H1 (cell line): Measurements from ENCODE around the gene MVD. TPM values are rescaled to one million over a fixed set of nuclear protein-coding genes. Genes with fewer than 3 reads are reported as not detected.

Experiments
- CHD2 ChIP-seq: IDR thresholded peaks from 2 replicates; pipeline ENCODE4 v1.6.1; 2012; ENCODE audit warnings: low read length, improper control_type of control experiment
- CREB1 ChIP-seq: IDR thresholded peaks from 2 replicates; pipeline ENCODE4 v1.6.1; 2012; ENCODE audit warnings: inconsistent platforms
- GABPA ChIP-seq: IDR thresholded peaks from 2 replicates; pipeline ENCODE4 v1.6.1; 2011; ENCODE audit warnings: mild to moderate bottlenecking, low read length, moderate library complexity, borderline replicate concordance; ENCODE audit not compliant: insufficient read depth
- POLR2A ChIP-seq, 2 experiments: IDR thresholded peaks; 1 replicate in 1 of 2; 2 replicates in 1 of 2; pipeline ENCODE4 v1.6.1; 2011; ENCODE audit warnings: low read depth in 2 of 2, low read length in 2 of 2, mild to moderate bottlenecking in 2 of 2; ENCODE audit errors: control extremely low read depth in 1 of 2
- RAD21 ChIP-seq, 2 experiments: IDR thresholded peaks in 1 of 2; conservative IDR thresholded peaks in 1 of 2; 2 replicates each; pipeline ENCODE4 v1.6.1; 2011; ENCODE audit warnings: low read depth in 2 of 2, low read length in 2 of 2, improper control_type of control experiment in 1 of 2, inconsistent platforms in 1 of 2, mild to moderate bottlenecking in 1 of 2, moderate library complexity in 1 of 2
- polyA plus RNA-seq, 7 experiments: library from polyadenylated mRNA; depleted of rRNA in 3 of 7; stranded (reverse) in 5 of 7; unstranded in 2 of 7; fragments of >200 nt in 5 of 7; fragments of 200-250 nt in 2 of 7; gene quantifications; 1 replicate in 5 of 7; 2 replicates in 1 of 7; 4 replicates in 1 of 7; pipeline versions ENCODE4 v1.2.1 to v1.2.3, GENCODE V29; 2011 to 2013; ENCODE audit warnings: missing spikeins in 2 of 7, mixed read lengths in 2 of 7
- total RNA-seq: library from RNA; stranded (reverse); fragmentation: NEBNext Ultra II Directional; extraction: Animal tissue kit (Norgen Biotek cat#: 25700); gene quantifications from 2 replicates; pipeline ENCODE4 v1.2.1, GENCODE V29; 2021
- TF ChIP-seq, protein P1 (sequence below): IDR thresholded peaks from 2 replicates; pipeline ENCODE4 v1.6.1; 2011; ENCODE audit warnings: low read depth, mild to moderate bottlenecking, low read length; ENCODE audit not compliant: insufficient read depth

MVD gene
- total and polyA plus RNA-seq, 2 of the 8 experiments (the other 6 are each of a cell fraction or from before 2014, with no cell fraction given): 47.2 to 77.3 TPM

DNA sequence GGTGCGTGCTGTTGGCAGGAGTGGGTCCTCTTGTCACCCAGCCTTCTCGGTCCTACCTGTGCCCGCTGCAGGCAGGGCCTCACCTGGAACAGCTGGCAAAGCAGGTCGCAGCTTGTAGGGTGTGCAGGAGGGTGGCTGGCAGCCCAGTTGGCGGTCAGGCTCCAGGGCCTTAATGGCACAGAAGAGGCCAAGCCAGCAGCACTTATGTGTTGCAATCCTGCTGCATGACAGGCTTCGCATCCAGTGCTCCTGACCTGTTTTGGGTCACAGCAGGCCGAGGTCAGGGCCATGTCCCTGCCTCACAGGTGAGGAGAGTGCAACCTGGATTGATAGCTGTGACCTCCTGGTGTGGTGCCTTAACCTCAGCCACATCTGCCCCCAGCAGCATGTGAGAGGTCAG is 60.8 kb downstream of the MVD start (continued):
- TF ChIP-seq RAD21 (IDR thresholded peaks at IDR 0.05 in 1 of 2, conservative IDR thresholded peaks at IDR 0.05 in 1 of 2; ENCODE audit: low read depth in 2 of 2, low read length in 2 of 2) (no peak), GABPA (no peak), CHD2 (no peak), CREB1 (no peak), POLR2A (IDR thresholded peaks at IDR 0.05; ENCODE audit: control extremely low read depth in 1 of 2, low read depth in 2 of 2, low read length in 2 of 2) (no peak)
- TF ChIP-seq, protein P1, sequence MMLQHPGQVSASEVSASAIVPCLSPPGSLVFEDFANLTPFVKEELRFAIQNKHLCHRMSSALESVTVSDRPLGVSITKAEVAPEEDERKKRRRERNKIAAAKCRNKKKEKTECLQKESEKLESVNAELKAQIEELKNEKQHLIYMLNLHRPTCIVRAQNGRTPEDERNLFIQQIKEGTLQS: no peak

Other genes starting within 250 kb of the MVD start
- gene ZFPM1, start 209.8 kb downstream of the MVD start, total RNA-seq: 3.4 and 4.8 TPM in 2 replicates
- gene ZFPM1, start 209.8 kb downstream of the MVD start, polyA plus RNA-seq (2011; rRNA removed): 0.74 and 1.4 TPM in 2 replicates
- 70.3 and 73.2 TPM in 2 replicates for gene ZC3H18, start 92.7 kb downstream of the MVD start, total RNA-seq
- gene ZC3H18, start 92.7 kb downstream of the MVD start, polyA plus RNA-seq (2011; rRNA removed): 12.1 and 19.2 TPM in 2 replicates
- gene IL17C, start 24.5 kb downstream of the MVD start, total RNA-seq: 1.1 and 1.4 TPM in 2 replicates
- 1.9 and 3.0 TPM in 2 replicates for gene IL17C, start 24.5 kb downstream of the MVD start, polyA plus RNA-seq (2011; rRNA removed)
- 136 and 161 TPM in 2 replicates for gene CYBA, start 12.0 kb downstream of the MVD start, total RNA-seq
- gene CYBA, start 12.0 kb downstream of the MVD start, polyA plus RNA-seq (2011; rRNA removed): 254 and 340 TPM in 2 replicates
- 8.5 and 8.7 TPM in 2 replicates for gene SNAI3, start 23.4 kb upstream of the MVD start, total RNA-seq
- gene SNAI3, start 23.4 kb upstream of the MVD start, polyA plus RNA-seq (2011; rRNA removed): 13.3 and 15.8 TPM in 2 replicates
- gene RNF166, start 43.3 kb upstream of the MVD start, total RNA-seq: 28.7 and 31.2 TPM in 2 replicates
- 29.8 and 36.6 TPM in 2 replicates for gene RNF166, start 43.3 kb upstream of the MVD start, polyA plus RNA-seq (2011; rRNA removed)
- gene CTU2, start 43.4 kb upstream of the MVD start, total RNA-seq: 42.9 and 49.7 TPM in 2 replicates
- gene CTU2, start 43.4 kb upstream of the MVD start, polyA plus RNA-seq (2011; rRNA removed): 32.7 and 45.4 TPM in 2 replicates
- gene PIEZO1, start 122.1 kb upstream of the MVD start, total RNA-seq: 63.6 and 67.5 TPM in 2 replicates
- 42.3 and 62.6 TPM in 2 replicates for gene PIEZO1, start 122.1 kb upstream of the MVD start, polyA plus RNA-seq (2011; rRNA removed)
- gene CDT1, start 140.7 kb upstream of the MVD start, total RNA-seq: 95.4 and 96.5 TPM in 2 replicates
- 76.7 and 141 TPM in 2 replicates for gene CDT1, start 140.7 kb upstream of the MVD start, polyA plus RNA-seq (2011; rRNA removed)
- gene APRT, start 148.8 kb upstream of the MVD start, total RNA-seq: 221 and 244 TPM in 2 replicates
- 267 and 272 TPM in 2 replicates for gene APRT, start 148.8 kb upstream of the MVD start, polyA plus RNA-seq (2011; rRNA removed)
- 17.8 and 22.4 TPM in 2 replicates for gene GALNS, start 193.9 kb upstream of the MVD start, total RNA-seq
- 8.9 and 12.7 TPM in 2 replicates for gene GALNS, start 193.9 kb upstream of the MVD start, polyA plus RNA-seq (2011; rRNA removed)
- 94.0 and 98.7 TPM in 2 replicates for gene TRAPPC2L, start 194.0 kb upstream of the MVD start, total RNA-seq
- 113 and 133 TPM in 2 replicates for gene TRAPPC2L, start 194.0 kb upstream of the MVD start, polyA plus RNA-seq (2011; rRNA removed)
- not detected in 2 replicates for gene PABPN1L, start 203.6 kb upstream of the MVD start, total RNA-seq
- gene PABPN1L, start 203.6 kb upstream of the MVD start, polyA plus RNA-seq (2011; rRNA removed): not detected in 2 replicates